Measurements from ENCODE around the gene RNF157. TPM values are rescaled to one million over a fixed set of nuclear protein-coding genes. Genes with fewer than 3 reads are reported as not detected.

RNF157 gene
- total and polyA plus RNA-seq, 9 of the 15 experiments (the other 6 are each of a cell fraction or from before 2014, with no cell fraction given), result 8.1 to 31.7 (median 20.8) TPM

DNA sequence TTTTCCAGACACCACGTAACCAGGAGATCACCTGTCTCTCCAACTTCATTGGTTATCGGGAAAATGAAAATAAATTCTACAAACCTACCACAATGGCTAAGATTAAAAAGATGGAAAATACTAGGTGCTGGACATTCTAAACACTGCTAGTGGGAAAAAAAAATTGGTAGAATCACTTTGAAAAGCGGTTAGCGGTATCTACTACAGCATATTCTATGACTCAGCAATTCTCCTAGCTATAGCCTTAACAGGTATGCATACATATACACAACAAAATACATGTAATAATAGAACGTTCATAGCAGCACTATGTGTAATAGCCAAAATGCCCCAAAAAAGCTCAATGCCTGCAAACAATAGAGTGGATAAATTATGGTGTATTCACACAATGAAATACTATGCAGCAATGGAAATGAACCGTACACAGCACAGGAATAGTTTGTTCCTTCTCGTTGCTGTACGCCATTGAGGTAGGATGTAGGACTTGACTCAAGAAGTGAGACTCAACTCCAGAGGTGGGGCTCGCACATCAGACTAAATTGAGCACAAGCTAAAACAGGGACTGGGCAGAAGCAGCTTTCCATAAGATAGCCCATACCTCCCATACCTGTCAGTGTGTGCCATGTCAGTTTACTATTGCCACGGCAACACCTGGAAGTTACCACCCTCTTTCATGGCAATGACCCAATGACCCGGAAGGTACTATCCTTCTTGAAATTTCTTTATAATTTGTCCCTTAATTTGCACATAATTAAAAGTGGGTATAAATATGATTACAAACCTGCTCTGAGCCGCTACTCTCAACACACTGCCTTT is 44.8 kb downstream of the RNF157 start (continued):
- TF ChIP-seq ZNF780A (CRISPR knock-in tag; IDR thresholded peaks at IDR 0.05) (no peak), RB1 (IDR thresholded peaks at IDR 0.05; ENCODE audit: low read depth) (no peak), RBM39 (optimal IDR thresholded peaks at IDR 0.05; ENCODE audit: low read depth, low read length) (no peak), ZNF707 (CRISPR knock-in tag; conservative IDR thresholded peaks at IDR 0.05) (no peak), ZNF778 (CRISPR knock-in tag; IDR thresholded peaks at IDR 0.05) (no peak), NR2C1 (IDR thresholded peaks at IDR 0.05) (peak; percentile 29; the same call in 1 of the 2 replicates), NR2C1 (tag; IDR thresholded peaks at IDR 0.05) (0 out of 2 replicates have a peak, but pooled peaks have one; percentile 8), ZNF77 (CRISPR knock-in tag; IDR thresholded peaks at IDR 0.05) (no peak), HSF4 (CRISPR knock-in tag; IDR thresholded peaks at IDR 0.05; ENCODE audit: borderline replicate concordance) (no peak), PTTG1 (tag; IDR thresholded peaks at IDR 0.05; ENCODE audit: low read depth) (no peak)
- TF ChIP-seq, protein P1, sequence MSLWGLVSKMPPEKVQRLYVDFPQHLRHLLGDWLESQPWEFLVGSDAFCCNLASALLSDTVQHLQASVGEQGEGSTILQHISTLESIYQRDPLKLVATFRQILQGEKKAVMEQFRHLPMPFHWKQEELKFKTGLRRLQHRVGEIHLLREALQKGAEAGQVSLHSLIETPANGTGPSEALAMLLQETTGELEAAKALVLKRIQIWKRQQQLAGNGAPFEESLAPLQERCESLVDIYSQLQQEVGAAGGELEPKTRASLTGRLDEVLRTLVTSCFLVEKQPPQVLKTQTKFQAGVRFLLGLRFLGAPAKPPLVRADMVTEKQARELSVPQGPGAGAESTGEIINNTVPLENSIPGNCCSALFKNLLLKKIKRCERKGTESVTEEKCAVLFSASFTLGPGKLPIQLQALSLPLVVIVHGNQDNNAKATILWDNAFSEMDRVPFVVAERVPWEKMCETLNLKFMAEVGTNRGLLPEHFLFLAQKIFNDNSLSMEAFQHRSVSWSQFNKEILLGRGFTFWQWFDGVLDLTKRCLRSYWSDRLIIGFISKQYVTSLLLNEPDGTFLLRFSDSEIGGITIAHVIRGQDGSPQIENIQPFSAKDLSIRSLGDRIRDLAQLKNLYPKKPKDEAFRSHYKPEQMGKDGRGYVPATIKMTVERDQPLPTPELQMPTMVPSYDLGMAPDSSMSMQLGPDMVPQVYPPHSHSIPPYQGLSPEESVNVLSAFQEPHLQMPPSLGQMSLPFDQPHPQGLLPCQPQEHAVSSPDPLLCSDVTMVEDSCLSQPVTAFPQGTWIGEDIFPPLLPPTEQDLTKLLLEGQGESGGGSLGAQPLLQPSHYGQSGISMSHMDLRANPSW (CRISPR knock-in tag; IDR thresholded peaks at IDR 0.05), result no peak
- TF ChIP-seq, protein P2, sequence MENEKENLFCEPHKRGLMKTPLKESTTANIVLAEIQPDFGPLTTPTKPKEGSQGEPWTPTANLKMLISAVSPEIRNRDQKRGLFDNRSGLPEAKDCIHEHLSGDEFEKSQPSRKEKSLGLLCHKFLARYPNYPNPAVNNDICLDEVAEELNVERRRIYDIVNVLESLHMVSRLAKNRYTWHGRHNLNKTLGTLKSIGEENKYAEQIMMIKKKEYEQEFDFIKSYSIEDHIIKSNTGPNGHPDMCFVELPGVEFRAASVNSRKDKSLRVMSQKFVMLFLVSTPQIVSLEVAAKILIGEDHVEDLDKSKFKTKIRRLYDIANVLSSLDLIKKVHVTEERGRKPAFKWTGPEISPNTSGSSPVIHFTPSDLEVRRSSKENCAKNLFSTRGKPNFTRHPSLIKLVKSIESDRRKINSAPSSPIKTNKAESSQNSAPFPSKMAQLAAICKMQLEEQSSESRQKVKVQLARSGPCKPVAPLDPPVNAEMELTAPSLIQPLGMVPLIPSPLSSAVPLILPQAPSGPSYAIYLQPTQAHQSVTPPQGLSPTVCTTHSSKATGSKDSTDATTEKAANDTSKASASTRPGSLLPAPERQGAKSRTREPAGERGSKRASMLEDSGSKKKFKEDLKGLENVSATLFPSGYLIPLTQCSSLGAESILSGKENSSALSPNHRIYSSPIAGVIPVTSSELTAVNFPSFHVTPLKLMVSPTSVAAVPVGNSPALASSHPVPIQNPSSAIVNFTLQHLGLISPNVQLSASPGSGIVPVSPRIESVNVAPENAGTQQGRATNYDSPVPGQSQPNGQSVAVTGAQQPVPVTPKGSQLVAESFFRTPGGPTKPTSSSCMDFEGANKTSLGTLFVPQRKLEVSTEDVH (IDR thresholded peaks at IDR 0.05; ENCODE audit: low read depth, partially characterized antibody), result no peak
- TF ChIP-seq, protein P3, sequence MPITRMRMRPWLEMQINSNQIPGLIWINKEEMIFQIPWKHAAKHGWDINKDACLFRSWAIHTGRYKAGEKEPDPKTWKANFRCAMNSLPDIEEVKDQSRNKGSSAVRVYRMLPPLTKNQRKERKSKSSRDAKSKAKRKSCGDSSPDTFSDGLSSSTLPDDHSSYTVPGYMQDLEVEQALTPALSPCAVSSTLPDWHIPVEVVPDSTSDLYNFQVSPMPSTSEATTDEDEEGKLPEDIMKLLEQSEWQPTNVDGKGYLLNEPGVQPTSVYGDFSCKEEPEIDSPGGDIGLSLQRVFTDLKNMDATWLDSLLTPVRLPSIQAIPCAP (CRISPR knock-in tag; IDR thresholded peaks at IDR 0.05; ENCODE audit: borderline replicate concordance), result no peak
